Measurements from ENCODE around the gene RSKR. TPM values are rescaled to one million over a fixed set of nuclear protein-coding genes. Genes with fewer than 3 reads are reported as not detected.

Gene RSKR, protein sequence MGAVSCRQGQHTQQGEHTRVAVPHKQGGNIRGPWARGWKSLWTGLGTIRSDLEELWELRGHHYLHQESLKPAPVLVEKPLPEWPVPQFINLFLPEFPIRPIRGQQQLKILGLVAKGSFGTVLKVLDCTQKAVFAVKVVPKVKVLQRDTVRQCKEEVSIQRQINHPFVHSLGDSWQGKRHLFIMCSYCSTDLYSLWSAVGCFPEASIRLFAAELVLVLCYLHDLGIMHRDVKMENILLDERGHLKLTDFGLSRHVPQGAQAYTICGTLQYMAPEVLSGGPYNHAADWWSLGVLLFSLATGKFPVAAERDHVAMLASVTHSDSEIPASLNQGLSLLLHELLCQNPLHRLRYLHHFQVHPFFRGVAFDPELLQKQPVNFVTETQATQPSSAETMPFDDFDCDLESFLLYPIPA
- polyA plus RNA-seq (2013, experiment 1 of 2), result 1.7 TPM
- 1.8 TPM for polyA plus RNA-seq (2013, experiment 2 of 2)

- Histone ChIP-seq H4K91ac (ENCODE audit: low read length) (no peak within 1 kb of the TSS), H2BK5ac (ENCODE audit: low read depth, low read length, poor library complexity, severe bottlenecking) (no peak within 1 kb of the TSS), H3K79me1 (replicated peaks; ENCODE audit: low read length, poor library complexity, severe bottlenecking) (peaks cover 5% of the 10 kb centered on the region), H3K36me3 (ENCODE audit: control insufficient read depth in 1 of 2, insufficient read depth in 2 of 2, low read depth in 1 of 2, low read length in 2 of 2) (peaks cover 63 to 93% of the 10 kb centered on the region in 2 experiments), H2BK15ac (ENCODE audit: low read depth, poor library complexity, severe bottlenecking) (no peak within 1 kb of the TSS), H3K14ac (ENCODE audit: low read length in 2 of 2) (no peak within 1 kb of the TSS), H3K18ac (ENCODE audit: low read depth in 1 of 2, low read length in 2 of 2) (no peak within 1 kb of the TSS), H3K4ac (ENCODE audit: low read depth in 1 of 2, low read length in 2 of 2) (no peak within 1 kb of the TSS), H2AFZ (ENCODE audit: low read depth, low read length) (no peak within 1 kb of the TSS), H3K4me1 (ENCODE audit: control insufficient read depth, insufficient read depth, low read depth, low read length) (no peaks in the 10 kb centered on the region), H3K27me3 (ENCODE audit: control insufficient read depth in 1 of 2, insufficient read depth in 1 of 2, low read length in 2 of 2) (no peaks in the 10 kb centered on the region), H3K4me3 (ENCODE audit: insufficient read depth in 1 of 2, low read depth in 1 of 2, low read length in 2 of 2) (no peak within 1 kb of the TSS), H2AK5ac (ENCODE audit: low read length, severe bottlenecking) (no peak within 1 kb of the TSS), H2BK12ac (ENCODE audit: low read length in 2 of 2) (no peak within 1 kb of the TSS), H3K9ac (ENCODE audit: low read length) (no peak within 1 kb of the TSS), H3K9me3 (ENCODE audit: control insufficient read depth, low read length) (no peaks in the 10 kb centered on the region), H3K23ac (ENCODE audit: low read length in 2 of 2) (no peak within 1 kb of the TSS), H2BK120ac (ENCODE audit: low read depth, low read length) (no peak within 1 kb of the TSS), H4K8ac (ENCODE audit: low read length) (no peak within 1 kb of the TSS), H3K27ac (ENCODE audit: low read length, poor library complexity, severe bottlenecking) (no peak within 1 kb of the TSS), H3K4me2 (ENCODE audit: low read length, poor library complexity, severe bottlenecking) (no peak within 1 kb of the TSS)
- 84% methylated on average over 5 of the region's 5 CpGs for WGBS
- no peak for DNase-seq
Measured at GRCh38 chr17:28613931-28614381, at the start of gene RSKR. TSS of gene RSKR (minus strand) at chr17:28614185. CDS start at chr17:28614161, 24 bp downstream.

DNA sequence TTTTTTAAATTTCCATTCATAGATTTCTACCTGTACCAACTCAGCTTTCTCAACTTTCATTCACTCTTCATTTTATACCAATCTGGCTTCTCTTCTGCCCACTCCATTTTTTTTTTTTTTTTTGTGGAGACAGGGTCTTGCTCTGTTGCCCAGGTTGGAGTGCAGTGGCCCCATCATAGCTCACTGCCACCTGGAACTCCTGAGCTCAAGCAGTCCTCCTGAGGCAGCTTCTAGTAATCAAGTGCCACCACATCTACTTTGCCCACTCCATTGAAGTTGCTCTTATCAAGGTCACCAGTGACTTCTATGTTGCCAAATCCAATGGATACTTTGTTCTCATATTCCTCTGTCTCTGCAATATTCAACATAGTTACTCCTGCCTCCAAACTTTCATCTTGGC is 49.7 kb upstream of the RSKR start:
- Histone ChIP-seq H3K4me3 (ENCODE audit: insufficient read depth in 1 of 2, low read depth in 1 of 2, low read length in 2 of 2) (peak overlapping the region in 1 of 2 experiments; percentile 95), H2BK120ac (ENCODE audit: low read depth, low read length) (no peak overlapping the region), H3K18ac (ENCODE audit: low read depth in 1 of 2, low read length in 2 of 2) (no peak overlapping the region), H3K27ac (ENCODE audit: low read length, poor library complexity, severe bottlenecking) (no peak overlapping the region), H3K4me1 (ENCODE audit: control insufficient read depth, insufficient read depth, low read depth, low read length) (peaks cover 5% of the 10 kb centered on the region), H3K4me2 (ENCODE audit: low read length, poor library complexity, severe bottlenecking) (peak overlapping the region; percentile 29), H2BK15ac (ENCODE audit: low read depth, poor library complexity, severe bottlenecking) (no peak overlapping the region), H2BK12ac (ENCODE audit: low read length in 2 of 2) (no peak overlapping the region), H3K23ac (ENCODE audit: low read length in 2 of 2) (no peak overlapping the region), H4K91ac (ENCODE audit: low read length) (no peak overlapping the region), H2BK5ac (ENCODE audit: low read depth, low read length, poor library complexity, severe bottlenecking) (no peak overlapping the region), H3K9me3 (ENCODE audit: control insufficient read depth, low read length) (no peaks in the 10 kb centered on the region), H3K36me3 (ENCODE audit: control insufficient read depth in 1 of 2, insufficient read depth in 2 of 2, low read depth in 1 of 2, low read length in 2 of 2) (peaks cover 26 to 39% of the 10 kb centered on the region in 2 experiments), H4K8ac (ENCODE audit: low read length) (no peak overlapping the region), H3K27me3 (ENCODE audit: control insufficient read depth in 1 of 2, insufficient read depth in 1 of 2, low read length in 2 of 2) (no peaks in the 10 kb centered on the region), H2AK5ac (ENCODE audit: low read length, severe bottlenecking) (no peak overlapping the region), H3K9ac (ENCODE audit: low read length) (peak overlapping the region; percentile 98), H3K4ac (ENCODE audit: low read depth in 1 of 2, low read length in 2 of 2) (no peak overlapping the region), H3K14ac (ENCODE audit: low read length in 2 of 2) (no peak overlapping the region), H3K79me1 (replicated peaks; ENCODE audit: low read length, poor library complexity, severe bottlenecking) (no peaks in the 10 kb centered on the region), H2AFZ (ENCODE audit: low read depth, low read length) (no peak overlapping the region)
- no peak for DNase-seq

DNA sequence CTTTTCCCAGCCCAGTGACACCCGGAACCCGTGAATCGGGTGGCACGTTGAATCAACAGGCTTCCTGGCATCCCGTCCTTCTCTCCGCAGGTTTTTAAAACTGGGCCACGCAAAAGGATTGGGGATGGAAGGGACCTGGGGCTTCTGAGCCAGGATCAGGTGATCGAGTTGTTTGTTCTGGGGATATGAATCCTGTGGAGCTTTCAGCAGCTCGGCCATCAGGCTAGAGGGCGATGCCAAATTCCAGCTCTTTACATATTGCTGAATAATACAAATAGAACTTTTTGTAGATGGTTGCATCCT is 48.5 kb upstream of the RSKR start:
- 0% methylated on average over 6 of the region's 10 CpGs for WGBS
- Histone ChIP-seq H2BK120ac (ENCODE audit: low read depth, low read length) (no peak overlapping the region), H4K91ac (ENCODE audit: low read length) (peak overlapping the region; percentile 62), H3K4me1 (ENCODE audit: control insufficient read depth, insufficient read depth, low read depth, low read length) (peaks cover 7% of the 10 kb centered on the region), H3K23ac (ENCODE audit: low read length in 2 of 2) (peak overlapping the region in 1 of 2 experiments; percentile 98), H3K4me3 (ENCODE audit: insufficient read depth in 1 of 2, low read depth in 1 of 2, low read length in 2 of 2) (peak overlapping the region; percentile 92 to 95), H3K4me2 (ENCODE audit: low read length, poor library complexity, severe bottlenecking) (peak overlapping the region; percentile 74), H2AFZ (ENCODE audit: low read depth, low read length) (peak overlapping the region; percentile 73), H2BK15ac (ENCODE audit: low read depth, poor library complexity, severe bottlenecking) (peak overlapping the region; percentile 31), H3K36me3 (ENCODE audit: control insufficient read depth in 1 of 2, insufficient read depth in 2 of 2, low read depth in 1 of 2, low read length in 2 of 2) (peaks cover 28 to 32% of the 10 kb centered on the region in 2 experiments), H3K9ac (ENCODE audit: low read length) (peak overlapping the region; percentile 98), H3K4ac (ENCODE audit: low read depth in 1 of 2, low read length in 2 of 2) (peak overlapping the region; percentile 67 to 91), H3K27ac (ENCODE audit: low read length, poor library complexity, severe bottlenecking) (peak overlapping the region; percentile 95), H3K18ac (ENCODE audit: low read depth in 1 of 2, low read length in 2 of 2) (peak overlapping the region; percentile 94 to 96), H3K14ac (ENCODE audit: low read length in 2 of 2) (peak overlapping the region in 1 of 2 experiments; percentile 97), H3K27me3 (ENCODE audit: control insufficient read depth in 1 of 2, insufficient read depth in 1 of 2, low read length in 2 of 2) (no peaks in the 10 kb centered on the region), H2AK5ac (ENCODE audit: low read length, severe bottlenecking) (no peak overlapping the region), H3K9me3 (ENCODE audit: control insufficient read depth, low read length) (no peaks in the 10 kb centered on the region), H2BK12ac (ENCODE audit: low read length in 2 of 2) (peak overlapping the region in 1 of 2 experiments; percentile 57), H4K8ac (ENCODE audit: low read length) (no peak overlapping the region), H3K79me1 (replicated peaks; ENCODE audit: low read length, poor library complexity, severe bottlenecking) (peaks cover 1% of the 10 kb centered on the region), H2BK5ac (ENCODE audit: low read depth, low read length, poor library complexity, severe bottlenecking) (peak overlapping the region; percentile 85)
- DNase-seq, result no peak
